ENCODE results near the gene ACADS.

DNA sequence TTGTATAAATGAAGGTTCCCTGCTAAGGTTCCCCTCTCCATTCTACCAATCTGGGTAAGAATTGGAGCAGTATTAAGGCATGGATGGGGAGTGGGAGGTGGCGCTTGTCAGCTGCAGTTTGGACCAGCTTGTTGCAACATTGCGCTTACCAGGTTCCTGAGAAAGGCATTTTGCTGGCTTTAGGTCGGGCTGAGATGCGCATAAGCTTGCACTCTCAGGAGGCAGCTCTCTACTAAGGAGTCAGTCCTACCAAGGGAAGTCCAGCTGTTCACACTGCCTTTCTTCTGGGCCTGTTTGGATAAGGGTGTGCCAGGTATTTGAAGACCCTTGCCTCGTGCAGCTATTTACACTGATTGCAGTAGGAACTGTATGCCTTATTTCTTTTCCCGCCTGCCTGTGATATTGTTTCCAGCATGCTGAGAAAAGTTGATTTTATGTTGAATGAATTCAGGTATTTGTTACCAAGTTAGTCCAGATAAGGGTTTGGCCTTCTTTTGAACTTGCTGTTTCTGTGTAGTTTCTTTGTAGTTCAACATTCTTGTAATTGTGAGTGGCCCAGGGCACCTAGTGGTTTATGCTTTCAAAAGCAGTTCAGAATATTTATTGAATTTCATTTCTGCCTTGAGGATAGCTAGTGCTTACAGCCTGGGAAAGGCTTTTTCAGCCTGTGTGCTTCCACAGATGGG is 36.1 kb upstream of the ACADS start:
- TF ChIP-seq, protein P1, sequence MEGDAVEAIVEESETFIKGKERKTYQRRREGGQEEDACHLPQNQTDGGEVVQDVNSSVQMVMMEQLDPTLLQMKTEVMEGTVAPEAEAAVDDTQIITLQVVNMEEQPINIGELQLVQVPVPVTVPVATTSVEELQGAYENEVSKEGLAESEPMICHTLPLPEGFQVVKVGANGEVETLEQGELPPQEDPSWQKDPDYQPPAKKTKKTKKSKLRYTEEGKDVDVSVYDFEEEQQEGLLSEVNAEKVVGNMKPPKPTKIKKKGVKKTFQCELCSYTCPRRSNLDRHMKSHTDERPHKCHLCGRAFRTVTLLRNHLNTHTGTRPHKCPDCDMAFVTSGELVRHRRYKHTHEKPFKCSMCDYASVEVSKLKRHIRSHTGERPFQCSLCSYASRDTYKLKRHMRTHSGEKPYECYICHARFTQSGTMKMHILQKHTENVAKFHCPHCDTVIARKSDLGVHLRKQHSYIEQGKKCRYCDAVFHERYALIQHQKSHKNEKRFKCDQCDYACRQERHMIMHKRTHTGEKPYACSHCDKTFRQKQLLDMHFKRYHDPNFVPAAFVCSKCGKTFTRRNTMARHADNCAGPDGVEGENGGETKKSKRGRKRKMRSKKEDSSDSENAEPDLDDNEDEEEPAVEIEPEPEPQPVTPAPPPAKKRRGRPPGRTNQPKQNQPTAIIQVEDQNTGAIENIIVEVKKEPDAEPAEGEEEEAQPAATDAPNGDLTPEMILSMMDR (optimal IDR thresholded peaks at IDR 0.05 in 1 of 3, IDR thresholded peaks at IDR 0.05 in 1 of 3, conservative IDR thresholded peaks at IDR 0.05 in 1 of 3; ENCODE audit: extremely low read depth in 1 of 3, insufficient read depth in 2 of 3, low read length in 3 of 3), result no peak
- no peak for TF ChIP-seq EZH2 (IDR thresholded peaks at IDR 0.05; ENCODE audit: low read length)

All from keratinocyte (primary cell).